Esophagus muscularis mucosa (tissue), 4 donors: Measurements from ENCODE around the gene SEMG2. TPM values are rescaled to one million over a fixed set of nuclear protein-coding genes. Genes with fewer than 3 reads are reported as not detected.

Experiments
- DNase-seq: peaks from one replicate; pipeline ENCODE4 v3.0.0-alpha.2; 2017; ENCODE audit errors: extremely low spot score
- H3K27ac ChIP-seq, 4 donors: fragments of 200-600 bp; sonication (generic); replicated peaks in 1 of 4; 1 replicate in 3 of 4; 2 replicates in 1 of 4; pipeline ENCODE4 v1.5.1; 2016 to 2019; ENCODE audit warnings: mild to moderate bottlenecking in 1 of 4
- H3K27me3 ChIP-seq, 4 donors: fragments of 200-600 bp; sonication (generic); one replicate each; pipeline versions ENCODE4 v1.5.1 to v1.6.0; 2016 to 2019
- H3K36me3 ChIP-seq, 4 donors: fragments of 200-600 bp; sonication (generic); one replicate each; pipeline ENCODE4 v1.5.1; 2016 to 2019
- H3K4me1 ChIP-seq, 4 donors: fragments of 200-600 bp; sonication (generic); one replicate each; pipeline ENCODE4 v1.5.1; 2016 to 2019
- H3K4me3 ChIP-seq, 4 donors: fragments of 200-600 bp; sonication (generic); 1 replicate in 2 of 4; 2 replicates in 2 of 4; pipeline ENCODE4 v1.5.1; 2016 to 2019; ENCODE audit warnings: mild to moderate bottlenecking in 4 of 4, moderate library complexity in 1 of 4
- H3K9me3 ChIP-seq, 4 donors: fragments of 200-600 bp; sonication (generic); 1 replicate in 3 of 4; 2 replicates in 1 of 4; pipeline ENCODE4 v1.5.1; 2016 to 2019
- CTCF ChIP-seq, 3 experiments: fragments of 200-600 bp in 2 of 3; fragments of 450-650 bp in 1 of 3; sonication (generic) in 2 of 3; IDR thresholded peaks; one replicate each; pipeline ENCODE4 v1.5.1; 2017 to 2019; ENCODE audit warnings: antibody characterized with exemption in 3 of 3, mild to moderate bottlenecking in 2 of 3, moderate library complexity in 1 of 3
- EP300 ChIP-seq: sonication (generic); formaldehyde crosslinking; IDR thresholded peaks from one replicate; pipeline ENCODE4 v1.6.1; 2017; ENCODE audit warnings: antibody characterized with exemption
- POLR2A ChIP-seq: fragments of 450-650 bp; IDR thresholded peaks from one replicate; pipeline ENCODE4 v1.6.1; 2017; ENCODE audit warnings: antibody characterized with exemption, moderate library complexity, mild to moderate bottlenecking, low read depth
- POLR2AphosphoS5 ChIP-seq, 2 donors: sonication (generic); formaldehyde crosslinking; IDR thresholded peaks; one replicate each; pipeline ENCODE4 v1.6.1; 2017; ENCODE audit warnings: antibody characterized with exemption in 2 of 2
- WGBS: methylation state at CpG from one replicate; pipeline ENCODE4 v1.1.5; 2018; 5-methylcytosine and 5-hydroxymethylcytosine counted together
- intact Hi-C: fragments of 100-400 bp; cut with DNase I; formaldehyde crosslinking; loops from one replicate; pipeline ENCODE4 v1.15.1; 2023
- total RNA-seq, 4 donors: library from RNA; depleted of rRNA; stranded (reverse); fragments of >200 nt; gene quantifications; one replicate each; pipeline versions ENCODE4 v1.1.0 to v1.2.1, GENCODE V29; 2016

Gene SEMG2
- total RNA-seq, 4 donors from 2014 or later: not detected

- H3K4me3 ChIP-seq: no peak overlapping the region
- H3K36me3 ChIP-seq: no peaks in the 10 kb centered on the region
- DNase-seq: no peak
- intact Hi-C loops: no loop called here
- H3K27ac ChIP-seq: no peak overlapping the region
- H3K4me1 ChIP-seq: no peaks in the 10 kb centered on the region
- peaks cover 0 to 42% (median 0%) of the 10 kb centered on the region in 4 donors for H3K27me3 ChIP-seq
- WGBS: 83% methylated on average over 1 of the region's 1 CpG
- TF ChIP-seq POLR2AphosphoS5 (IDR thresholded peaks at IDR 0.05) (no peak), EP300 (no peak), CTCF (IDR thresholded peaks at IDR 0.05) (no peak), POLR2A (no peak)
- H3K9me3 ChIP-seq: no peaks in the 10 kb centered on the region
Measured at GRCh38 chr20:45226287-45226686, 5.1 kb downstream of the SEMG2 start.

- Histone ChIP-seq H3K4me1 (no peaks in the 10 kb centered on the region), H3K36me3 (no peaks in the 10 kb centered on the region), H3K27me3 (peaks cover 0 to 28% (median 0%) of the 10 kb centered on the region in 4 donors), H3K9me3 (peaks cover 0 to 8% (median 4%) of the 10 kb centered on the region in 4 donors), H3K4me3 (no peak overlapping the region), H3K27ac (no peak overlapping the region)
- no peak for DNase-seq
- WGBS: 74% methylated on average over 16 of the region's 18 CpGs
- peak in 1 of 3 experiments; percentile 10 for TF ChIP-seq CTCF (IDR thresholded peaks at IDR 0.05)
- TF ChIP-seq POLR2A: no peak
- TF ChIP-seq POLR2AphosphoS5 (IDR thresholded peaks at IDR 0.05): no peak
- no peak for TF ChIP-seq EP300
- intact Hi-C loops: no loop called here
Measured at GRCh38 chr20:45229264-45230056, 8.3 kb downstream of the SEMG2 start.

GRCh38 chr20:45230631-45231030 lies 9.5 kb downstream of the SEMG2 start:
- peaks cover 0 to 33% (median 0%) of the 10 kb centered on the region in 4 donors for H3K27me3 ChIP-seq
- intact Hi-C loops: no loop called here
- no peaks in the 10 kb centered on the region for H3K4me1 ChIP-seq
- H3K36me3 ChIP-seq: no peaks in the 10 kb centered on the region
- H3K9me3 ChIP-seq: peaks cover 0 to 19% (median 12%) of the 10 kb centered on the region in 4 donors
- DNase-seq: no peak
- H3K27ac ChIP-seq: no peak overlapping the region
- no peak overlapping the region for H3K4me3 ChIP-seq
- 47% methylated on average over 9 of the region's 9 CpGs for WGBS
- TF ChIP-seq POLR2A (no peak), CTCF (IDR thresholded peaks at IDR 0.05) (no peak), POLR2AphosphoS5 (IDR thresholded peaks at IDR 0.05) (no peak), EP300 (no peak)

GRCh38 chr20:45235995-45236394 lies 14.8 kb downstream of the SEMG2 start:
- WGBS: 93% methylated on average over 3 of the region's 4 CpGs

More at GRCh38 chr20:45235995-45236394, 14.8 kb downstream of the SEMG2 start:
- no peak overlapping the region for H3K4me3 ChIP-seq
- TF ChIP-seq POLR2AphosphoS5 (IDR thresholded peaks at IDR 0.05): no peak
- TF ChIP-seq CTCF (IDR thresholded peaks at IDR 0.05): no peak
- no peak for TF ChIP-seq EP300
- TF ChIP-seq POLR2A: no peak
- intact Hi-C loops: no loop called here
- no peaks in the 10 kb centered on the region for H3K4me1 ChIP-seq
- H3K27ac ChIP-seq: no peak overlapping the region
- peaks cover 0 to 26% (median 12%) of the 10 kb centered on the region in 4 donors for H3K9me3 ChIP-seq
- DNase-seq: no peak
- peaks cover 0 to 38% (median 0%) of the 10 kb centered on the region in 4 donors for H3K27me3 ChIP-seq
- no peaks in the 10 kb centered on the region for H3K36me3 ChIP-seq
